T-helper 9 cell (primary cell): Measurements from ENCODE around the gene PPP2R2C.

Experiments
- DNase-seq: peaks from one replicate; pipeline ENCODE4 v3.0.0-alpha.2; 2020

PPP2R2C gene

GRCh38 chr4:6278801-6279197 lies 193.6 kb downstream of the PPP2R2C start:
- no peak for DNase-seq

GRCh38 chr4:6277935-6278800 lies 194.2 kb downstream of the PPP2R2C start:
- no peak for DNase-seq

- no peak for DNase-seq
Observed at GRCh38 chr4:6277139-6277802, 195.1 kb downstream of the PPP2R2C start.

GRCh38 chr4:6275898-6276806 lies 196.3 kb downstream of the PPP2R2C start:
- DNase-seq = no peak

- no peak for DNase-seq
Observed at GRCh38 chr4:6275351-6275750, 197.1 kb downstream of the PPP2R2C start.

- DNase-seq = no peak
Observed at GRCh38 chr4:6273661-6273990, 198.8 kb downstream of the PPP2R2C start.

- no peak for DNase-seq
Observed at GRCh38 chr4:6272863-6273660, 199.4 kb downstream of the PPP2R2C start.

DNA sequence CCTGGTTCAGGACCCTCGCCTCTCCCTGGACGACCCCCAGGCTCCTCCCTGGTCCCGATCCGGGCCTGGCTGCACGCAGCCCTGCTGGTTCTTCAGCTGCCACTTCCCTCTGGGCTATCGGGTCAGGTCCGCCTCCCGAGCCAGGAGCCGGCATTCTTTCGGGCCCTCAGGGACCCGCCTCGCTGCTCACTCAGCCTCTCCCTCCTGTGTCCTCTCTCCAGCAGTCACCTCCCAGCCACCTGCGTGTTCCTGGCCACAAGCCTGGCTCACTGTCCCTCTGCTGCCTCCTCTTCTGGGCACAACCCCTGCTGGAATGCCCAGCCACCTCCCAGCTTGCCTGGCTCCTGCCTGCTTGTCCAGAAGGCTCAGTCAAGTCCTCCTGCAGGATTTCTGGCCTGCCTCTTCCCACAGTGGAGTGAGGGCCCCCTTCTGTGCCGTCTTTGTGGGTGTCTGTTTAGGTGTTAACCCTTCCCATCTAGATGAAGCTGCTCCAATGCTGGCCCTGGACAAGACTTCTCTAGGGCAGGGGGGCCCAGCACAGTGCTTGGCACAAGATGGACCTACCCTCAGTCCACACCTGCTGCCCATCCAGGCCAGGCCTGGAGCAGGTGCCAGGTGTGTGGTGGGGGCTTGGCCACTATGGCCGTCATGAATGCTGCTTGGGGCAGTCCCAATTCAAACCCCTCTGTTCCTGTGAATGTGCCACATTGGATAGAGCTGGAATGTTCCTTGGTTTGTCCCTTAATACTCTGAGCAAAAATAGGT lies 200.5 kb downstream of the PPP2R2C start:
- no peak for DNase-seq

DNA sequence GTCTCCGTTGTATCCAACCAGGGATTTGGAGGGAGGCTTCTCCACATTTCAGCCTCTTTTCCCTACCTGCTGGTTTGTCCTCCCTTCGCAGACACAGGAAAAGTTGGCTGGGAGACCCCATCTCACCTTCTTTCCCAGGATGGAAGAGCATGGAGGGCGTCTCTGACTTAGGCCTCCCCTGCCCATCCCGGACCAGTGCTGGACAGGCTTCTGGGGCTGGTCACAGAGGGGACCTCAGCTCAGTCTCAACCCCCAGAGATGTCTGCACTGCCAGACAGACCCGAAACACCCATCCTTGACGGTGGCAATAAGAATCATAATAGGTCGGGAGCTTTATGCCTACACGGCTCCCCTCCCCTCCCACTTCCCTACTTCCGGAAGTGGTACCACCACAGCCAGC lies 201.2 kb downstream of the PPP2R2C start:
- no peak for DNase-seq

GRCh38 chr4:6270636-6271121 lies 201.7 kb downstream of the PPP2R2C start:
- DNase-seq = no peak
